Neuronal stem cell (in vitro differentiated cells): ENCODE results near the gene CYS1.

ENCODE experiments used
- DNase-seq: peaks from one replicate; pipeline ENCODE4 v3.0.0-alpha.2; 2013; ENCODE audit warnings: low spot score
- H2AFZ ChIP-seq: one replicate; pipeline ENCODE4 v1.6.1; 2013; ENCODE audit warnings: mild to moderate bottlenecking, low read length, inconsistent platforms
- H2AK5ac ChIP-seq: 2 replicates; pipeline ENCODE4 v1.6.1; 2013; ENCODE audit warnings: low read depth, mild to moderate bottlenecking, inconsistent platforms, low read length, moderate library complexity, mixed read lengths
- H2BK120ac ChIP-seq: 2 replicates; pipeline ENCODE4 v1.6.1; 2013; ENCODE audit warnings: low read depth, mild to moderate bottlenecking, inconsistent platforms, low read length, moderate library complexity, mixed read lengths
- H2BK12ac ChIP-seq: one replicate; pipeline ENCODE4 v1.6.1; 2013; ENCODE audit warnings: low read length, inconsistent platforms
- H2BK15ac ChIP-seq: 2 replicates; pipeline ENCODE4 v1.6.1; 2013; ENCODE audit warnings: mild to moderate bottlenecking, low read length, inconsistent platforms, mixed read lengths
- H2BK5ac ChIP-seq: one replicate; pipeline ENCODE4 v1.6.1; 2013; ENCODE audit warnings: inconsistent platforms, mild to moderate bottlenecking, low read length, moderate library complexity
- H3K14ac ChIP-seq: one replicate; pipeline ENCODE4 v1.6.1; 2013; ENCODE audit warnings: low read length, inconsistent platforms
- H3K18ac ChIP-seq: 2 replicates; pipeline ENCODE4 v1.6.1; 2013; ENCODE audit warnings: low read length, inconsistent platforms
- H3K23ac ChIP-seq: 2 replicates; pipeline ENCODE4 v1.6.1; 2013; ENCODE audit warnings: low read depth, mild to moderate bottlenecking, mixed read lengths, low read length, inconsistent platforms; ENCODE audit not compliant: poor library complexity
- H3K27ac ChIP-seq: replicated peaks from 3 replicates; pipeline ENCODE4 v1.5.1; 2013; ENCODE audit warnings: low read length, inconsistent platforms
- H3K27me3 ChIP-seq, 3 experiments: 2 replicates each; pipeline ENCODE4 v1.6.1; 2013; ENCODE audit warnings: low read length in 3 of 3, mild to moderate bottlenecking in 2 of 3, inconsistent platforms in 1 of 3, low read depth in 1 of 3, mixed read lengths in 1 of 3, moderate library complexity in 1 of 3; ENCODE audit not compliant: control insufficient read depth in 3 of 3, insufficient read depth in 3 of 3
- H3K36me3 ChIP-seq, 2 donors: replicated peaks in 1 of 2; 2 replicates each; pipeline ENCODE4 v1.6.1; 2013; ENCODE audit warnings: low read length in 2 of 2; ENCODE audit not compliant: control insufficient read depth in 2 of 2, insufficient read depth in 2 of 2
- H3K4ac ChIP-seq: 2 replicates; pipeline ENCODE4 v1.6.1; 2013; ENCODE audit warnings: inconsistent platforms, mild to moderate bottlenecking, low read length, moderate library complexity
- H3K4me1 ChIP-seq, 2 donors: 1 replicate in 1 of 2; 2 replicates in 1 of 2; pipeline ENCODE4 v1.6.1; 2013; ENCODE audit warnings: low read length in 2 of 2, low read depth in 1 of 2; ENCODE audit not compliant: control insufficient read depth in 2 of 2, insufficient read depth in 1 of 2
- H3K4me2 ChIP-seq: one replicate; pipeline ENCODE4 v1.6.1; 2013; ENCODE audit warnings: mild to moderate bottlenecking, low read length, inconsistent platforms; ENCODE audit not compliant: insufficient read depth, poor library complexity, severe bottlenecking
- H3K4me3 ChIP-seq, 2 donors: 2 replicates each; pipeline ENCODE4 v1.5.1; 2013; ENCODE audit warnings: low read length in 2 of 2, mild to moderate bottlenecking in 2 of 2, inconsistent platforms in 1 of 2, moderate library complexity in 1 of 2
- H3K79me1 ChIP-seq: one replicate; pipeline ENCODE4 v1.6.1; 2013; ENCODE audit warnings: low read depth, mild to moderate bottlenecking, inconsistent platforms, low read length, moderate library complexity
- H3K9ac ChIP-seq: one replicate; pipeline ENCODE4 v1.6.1; 2013; ENCODE audit warnings: mild to moderate bottlenecking, low read depth, low read length, inconsistent platforms; ENCODE audit not compliant: poor library complexity
- H3K9me3 ChIP-seq, 2 donors: replicated peaks in 1 of 2; 2 replicates each; pipeline versions ENCODE3 to v1.6.1; 2013; ENCODE audit warnings: low read length in 2 of 2, mild to moderate bottlenecking in 2 of 2, inconsistent platforms in 1 of 2, low read depth in 1 of 2, mixed read lengths in 1 of 2, moderate library complexity in 1 of 2; ENCODE audit not compliant: control insufficient read depth in 2 of 2, insufficient read depth in 1 of 2
- H4K8ac ChIP-seq: one replicate; pipeline ENCODE4 v1.6.1; 2013; ENCODE audit warnings: low read depth, mild to moderate bottlenecking, inconsistent platforms, low read length, moderate library complexity
- H4K91ac ChIP-seq: one replicate; pipeline ENCODE4 v1.6.1; 2013; ENCODE audit warnings: low read length, low read depth, mild to moderate bottlenecking, inconsistent platforms; ENCODE audit not compliant: poor library complexity
- WGBS, 2 donors: extraction: QIAGEN DNeasy Blood & Tissue Kit; methylation state at CpG; one replicate each; pipeline ENCODE4 v1.1.7; 2013; ENCODE audit warnings: missing lambda C conversion rate in 2 of 2, mixed read lengths in 1 of 2; ENCODE audit not compliant: insufficient read length in 2 of 2, insufficient replicate concordance in 1 of 2; ENCODE audit errors: extremely low coverage in 2 of 2; 5-methylcytosine and 5-hydroxymethylcytosine counted together

The CYS1 gene

GRCh38 chr2:10097352-10098148, 17.3 kb upstream of the CYS1 start:
- Histone ChIP-seq H3K27me3 (no peaks in the 10 kb centered on the region), H2BK12ac (no peak overlapping the region), H3K18ac (no peak overlapping the region), H3K4ac (no peak overlapping the region), H3K9me3 (no peaks in the 10 kb centered on the region), H3K4me3 (no peak overlapping the region), H3K36me3 (no peaks in the 10 kb centered on the region), H2AFZ (no peak overlapping the region), H3K4me1 (peaks cover 18 to 27% of the 10 kb centered on the region in 2 donors), H4K8ac (no peak overlapping the region), H3K79me1 (no peaks in the 10 kb centered on the region), H3K9ac (no peak overlapping the region), H3K27ac (no peak overlapping the region), H4K91ac (no peak overlapping the region), H3K4me2 (no peak overlapping the region), H2BK120ac (no peak overlapping the region), H2AK5ac (no peak overlapping the region), H2BK15ac (no peak overlapping the region), H3K23ac (peak overlapping the region; percentile 39), H2BK5ac (no peak overlapping the region), H3K14ac (no peak overlapping the region)
- no peak for DNase-seq
- WGBS, 2 donors = no CpG with 5 or more reads among the region's 16 CpGs

- H3K4me2 ChIP-seq = no peak overlapping the region
- WGBS, 2 donors = no CpG with 5 or more reads among the region's 10 CpGs
- no peaks in the 10 kb centered on the region for H3K9me3 ChIP-seq
- H2BK12ac ChIP-seq = no peak overlapping the region
- H3K14ac ChIP-seq = no peak overlapping the region
- no peaks in the 10 kb centered on the region for H3K79me1 ChIP-seq
- H3K27ac ChIP-seq = no peak overlapping the region
- peaks cover 18 to 27% of the 10 kb centered on the region in 2 donors for H3K4me1 ChIP-seq
- no peaks in the 10 kb centered on the region for H3K36me3 ChIP-seq
- no peak overlapping the region for H2BK5ac ChIP-seq
- H3K9ac ChIP-seq = no peak overlapping the region
- peak overlapping the region; percentile 58 for H3K18ac ChIP-seq
- H2AK5ac ChIP-seq = no peak overlapping the region
- H4K8ac ChIP-seq = no peak overlapping the region
- no peak overlapping the region for H4K91ac ChIP-seq
- no peak overlapping the region for H2BK120ac ChIP-seq
- no peak overlapping the region for H3K4me3 ChIP-seq
- no peak for DNase-seq
- no peak overlapping the region for H3K4ac ChIP-seq
- H2AFZ ChIP-seq = no peak overlapping the region
- H3K23ac ChIP-seq = no peak overlapping the region
- H2BK15ac ChIP-seq = no peak overlapping the region
- no peaks in the 10 kb centered on the region for H3K27me3 ChIP-seq
Observed at GRCh38 chr2:10096641-10097040, 16.4 kb upstream of the CYS1 start.

GRCh38 chr2:10095175-10095574, 15.0 kb upstream of the CYS1 start:
- Histone ChIP-seq H2BK15ac (no peak overlapping the region), H3K4me2 (no peak overlapping the region), H3K36me3 (no peaks in the 10 kb centered on the region), H4K8ac (no peak overlapping the region), H3K79me1 (no peaks in the 10 kb centered on the region), H3K14ac (no peak overlapping the region), H2AFZ (peak overlapping the region; percentile 63), H3K4ac (no peak overlapping the region), H2BK12ac (no peak overlapping the region), H2AK5ac (no peak overlapping the region), H3K9me3 (no peaks in the 10 kb centered on the region), H3K23ac (no peak overlapping the region), H4K91ac (no peak overlapping the region), H3K27me3 (no peaks in the 10 kb centered on the region), H2BK120ac (no peak overlapping the region), H2BK5ac (peak overlapping the region; percentile 1), H3K4me1 (peaks cover 18 to 21% of the 10 kb centered on the region in 2 donors), H3K18ac (no peak overlapping the region), H3K4me3 (no peak overlapping the region), H3K27ac (no peak overlapping the region), H3K9ac (no peak overlapping the region)
- DNase-seq = no peak
- no CpG with 5 or more reads among the region's 9 CpGs for WGBS, 2 donors

- no peak overlapping the region for H3K4me2 ChIP-seq
- H3K23ac ChIP-seq = no peak overlapping the region
- H3K36me3 ChIP-seq = no peaks in the 10 kb centered on the region
- peaks cover 18 to 21% of the 10 kb centered on the region in 2 donors for H3K4me1 ChIP-seq
- no peak for DNase-seq
- no peak overlapping the region for H3K4me3 ChIP-seq
- H2BK120ac ChIP-seq = no peak overlapping the region
- H3K27me3 ChIP-seq = peaks cover 0 to 5% (median 0%) of the 10 kb centered on the region in 3 experiments
- no peak overlapping the region for H3K18ac ChIP-seq
- H2BK5ac ChIP-seq = peak overlapping the region; percentile 1
- WGBS, 2 donors = no CpG with 5 or more reads among the region's 13 CpGs
- H2AK5ac ChIP-seq = no peak overlapping the region
- no peak overlapping the region for H4K8ac ChIP-seq
- H3K27ac ChIP-seq = no peak overlapping the region
- no peak overlapping the region for H3K9ac ChIP-seq
- H4K91ac ChIP-seq = no peak overlapping the region
- no peaks in the 10 kb centered on the region for H3K9me3 ChIP-seq
- H2BK15ac ChIP-seq = no peak overlapping the region
- no peak overlapping the region for H3K4ac ChIP-seq
- no peak overlapping the region for H2BK12ac ChIP-seq
- no peak overlapping the region for H3K14ac ChIP-seq
- H2AFZ ChIP-seq = no peak overlapping the region
- no peaks in the 10 kb centered on the region for H3K79me1 ChIP-seq
Observed at GRCh38 chr2:10094271-10094814, 14.1 kb upstream of the CYS1 start.
